ENCODE results near the gene CDKN2AIP.

CDKN2AIP gene

GRCh38 chr4:183495184-183495583, 50.7 kb downstream of the CDKN2AIP start:
- no peak for DNase-seq (ENCODE audit: low read depth)
